GM23338 (cell line): Measurements from ENCODE around the gene ACSF3. TPM values are rescaled to one million over a fixed set of nuclear protein-coding genes. Genes with fewer than 3 reads are reported as not detected.

Experiments
- ATAC-seq: fragments of 200-7000 bp; cut with Tn5 transposase; 3 replicates; pipeline ENCODE4 v1.9.1; 2020
- DNase-seq: peaks from one replicate; pipeline ENCODE4 v3.0.0-alpha.2; 2015; ENCODE audit warnings: low spot score
- H2AFZ ChIP-seq: fragments of 200-600 bp; sonication (generic); 2 replicates; pipeline ENCODE4 v1.8.0; 2016; ENCODE audit warnings: antibody characterized with exemption, mild to moderate bottlenecking, moderate library complexity
- H3F3A ChIP-seq: fragments of 200-600 bp; sonication (generic); replicated peaks from 2 replicates; pipeline ENCODE4 v1.8.0; 2017; ENCODE audit warnings: antibody characterized with exemption, mixed run types, low read depth
- H3K27ac ChIP-seq: fragments of 200-600 bp; sonication (generic); 2 replicates; pipeline ENCODE4 v1.6.1; 2016; ENCODE audit warnings: low read depth
- H3K27me3 ChIP-seq: fragments of 200-600 bp; sonication (generic); 2 replicates; pipeline ENCODE4 v1.8.0; 2016; ENCODE audit warnings: mild to moderate bottlenecking, mixed run types, moderate library complexity; ENCODE audit not compliant: insufficient read depth
- H3K36me3 ChIP-seq: fragments of 200-600 bp; sonication (generic); 2 replicates; pipeline ENCODE4 v1.8.0; 2016; ENCODE audit warnings: mild to moderate bottlenecking; ENCODE audit not compliant: insufficient read depth
- H3K4me1 ChIP-seq: fragments of 200-600 bp; sonication (generic); 2 replicates; pipeline ENCODE4 v1.8.0; 2016; ENCODE audit warnings: mild to moderate bottlenecking, moderate library complexity; ENCODE audit not compliant: insufficient read depth
- H3K4me2 ChIP-seq: fragments of 200-600 bp; sonication (generic); 2 replicates; pipeline ENCODE4 v1.7.1; 2017; ENCODE audit warnings: mixed run types
- H3K4me3 ChIP-seq: fragments of 200-600 bp; sonication (generic); 2 replicates; pipeline ENCODE4 v1.6.1; 2016; ENCODE audit warnings: mixed run types
- H3K79me2 ChIP-seq: fragments of 200-600 bp; sonication (generic); replicated peaks from 2 replicates; pipeline ENCODE4 v1.8.0; 2017; ENCODE audit warnings: mild to moderate bottlenecking; ENCODE audit not compliant: insufficient read depth
- H3K9me2 ChIP-seq: fragments of 200-600 bp; sonication (generic); 2 replicates; pipeline ENCODE4 v1.8.0; 2017; ENCODE audit not compliant: insufficient read depth
- H4K20me1 ChIP-seq: fragments of 200-600 bp; sonication (generic); replicated peaks from 2 replicates; pipeline ENCODE4 v1.8.0; 2017; ENCODE audit warnings: mild to moderate bottlenecking; ENCODE audit not compliant: insufficient read depth
- H3K27ac Mint-ChIP-seq: 2 replicates; pipeline ENCODE4 v1.8.0; 2020; ENCODE audit warnings: inconsistent platforms, mild to moderate bottlenecking, moderate library complexity, mixed read lengths
- H3K27me3 Mint-ChIP-seq: 3 replicates; pipeline ENCODE4 v1.8.0; 2022; ENCODE audit warnings: low read depth, mild to moderate bottlenecking, moderate library complexity, mixed read lengths, inconsistent platforms; ENCODE audit not compliant: insufficient read depth, poor library complexity
- H3K36me3 Mint-ChIP-seq: 3 replicates; pipeline ENCODE4 v1.8.0; 2021; ENCODE audit warnings: low read depth, mild to moderate bottlenecking, inconsistent platforms, moderate library complexity, mixed read lengths
- H3K4me1 Mint-ChIP-seq: 3 replicates; pipeline ENCODE4 v1.8.0; 2020; ENCODE audit warnings: mild to moderate bottlenecking, inconsistent platforms, mixed read lengths
- H3K4me3 Mint-ChIP-seq: 3 replicates; pipeline ENCODE4 v1.8.0; 2021; ENCODE audit warnings: moderate library complexity, mild to moderate bottlenecking, inconsistent platforms, mixed read lengths
- H3K9me3 Mint-ChIP-seq: 3 replicates; pipeline ENCODE4 v1.8.0; 2020; ENCODE audit warnings: moderate library complexity, mild to moderate bottlenecking, inconsistent platforms, mixed read lengths
- ETS1 ChIP-seq: IDR thresholded peaks from 2 replicates; pipeline ENCODE4 v1.6.1; 2016; ENCODE audit warnings: antibody characterized with exemption
- JUNB ChIP-seq: IDR thresholded peaks from one replicate; pipeline ENCODE4 v1.6.1; 2016; ENCODE audit warnings: antibody characterized with exemption; ENCODE audit not compliant: unreplicated experiment
- NANOG ChIP-seq: IDR thresholded peaks from 2 replicates; pipeline ENCODE4 v1.6.1; 2016; ENCODE audit warnings: antibody characterized with exemption, borderline replicate concordance
- POLR2AphosphoS5 ChIP-seq: IDR thresholded peaks from 2 replicates; pipeline ENCODE4 v1.6.1; 2016; ENCODE audit warnings: antibody characterized with exemption, low read depth
- REST ChIP-seq: IDR thresholded peaks from one replicate; pipeline ENCODE4 v1.6.1; 2018; ENCODE audit warnings: antibody characterized with exemption; ENCODE audit not compliant: unreplicated experiment
- STAT1 ChIP-seq: IDR thresholded peaks from one replicate; pipeline ENCODE4 v1.6.1; 2016; ENCODE audit warnings: antibody characterized with exemption; ENCODE audit not compliant: unreplicated experiment
- ZNF114 ChIP-seq: fragments of 250-450 bp; sonication (Bioruptor Pico); IDR thresholded peaks from 2 replicates; pipeline ENCODE4 v1.5.0; 2020; ENCODE audit warnings: mild to moderate bottlenecking, moderate library complexity
- ZNF462 ChIP-seq: fragments of 250-450 bp; sonication (Bioruptor Pico); IDR thresholded peaks from 2 replicates; pipeline ENCODE4 v1.5.0; 2020; ENCODE audit warnings: mild to moderate bottlenecking, moderate library complexity
- polyA plus RNA-seq: library from polyadenylated mRNA; unstranded; fragments of >200 nt; fragmentation: Nextera tagmentation; extraction: Ambion mirVana; gene quantifications from 2 replicates; pipeline ENCODE4 v1.2.1, GENCODE V29; 2016
- total RNA-seq: library from RNA; depleted of rRNA; stranded (reverse); fragments of >200 nt; shearing (Covaris generic); gene quantifications from 2 replicates; pipeline ENCODE4 v1.2.3, GENCODE V29; 2014

The ACSF3 gene
- total and polyA plus RNA-seq, 2 experiments from 2014 or later = 12.8 to 23.1 TPM

DNA sequence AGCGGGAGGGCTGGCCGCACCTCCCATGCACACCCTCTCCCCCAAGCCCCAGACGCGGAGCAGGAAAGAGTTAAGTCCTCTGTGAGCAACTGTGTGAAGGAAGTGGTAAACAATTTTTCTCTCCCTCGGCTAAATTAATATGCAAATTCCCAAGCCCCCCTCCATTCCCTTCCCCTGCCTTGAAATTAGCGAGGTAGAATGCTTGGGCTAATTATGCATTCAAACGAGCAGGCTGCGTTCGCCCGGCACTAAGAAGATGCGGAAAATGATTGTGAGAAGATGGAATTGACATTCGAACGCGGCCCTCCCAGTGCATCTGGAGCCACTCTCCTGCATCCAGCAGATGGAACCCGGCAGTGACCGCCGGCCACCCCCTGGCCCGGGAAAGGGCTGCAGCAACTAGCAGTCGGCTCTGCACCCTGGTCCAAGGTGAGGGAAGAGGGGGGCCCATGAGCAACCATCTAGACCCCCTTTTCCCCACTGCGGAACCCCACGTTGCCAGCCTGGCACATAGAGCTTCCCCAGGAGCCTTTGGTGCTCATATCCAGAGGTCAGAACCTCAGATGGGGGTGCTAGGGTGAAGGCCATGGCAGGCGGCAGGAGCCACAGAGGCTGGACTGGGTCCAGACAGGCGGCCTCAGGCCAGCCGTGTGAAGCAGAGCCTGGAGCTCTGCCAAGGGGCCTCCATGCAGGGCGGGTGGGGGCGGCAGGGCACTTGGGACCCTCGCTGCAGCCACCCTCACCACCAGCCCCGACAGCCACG is 49.1 kb upstream of the ACSF3 start:
- H3F3A ChIP-seq = no peaks in the 10 kb centered on the region
- no peak overlapping the region for H3K27ac ChIP-seq
- H3K4me1 ChIP-seq = 0 out of 2 replicates have a peak, but pooled peaks cover 5% of the 10 kb centered on the region
- no peak overlapping the region for H2AFZ ChIP-seq
- no peaks in the 10 kb centered on the region for H4K20me1 ChIP-seq
- Mint-ChIP-seq H3K27ac (no peak overlapping the region), H3K36me3 (no peaks in the 10 kb centered on the region), H3K4me3 (no peak overlapping the region), H3K9me3 (peaks cover 3% of the 10 kb centered on the region; the same call in 1 of the 3 replicates), H3K27me3 (peaks cover 2% of the 10 kb centered on the region), H3K4me1 (peaks cover 5% of the 10 kb centered on the region; the same call in 2 of the 3 replicates)
- no peak for TF ChIP-seq STAT1
- TF ChIP-seq NANOG = no peak
- no peak for TF ChIP-seq JUNB
- no peak for TF ChIP-seq POLR2AphosphoS5
- no peak for TF ChIP-seq ETS1
- no peak for TF ChIP-seq ZNF462
- no peak for TF ChIP-seq ZNF114 (CRISPR knock-in tag)
- TF ChIP-seq REST = no peak
- no peaks in the 10 kb centered on the region for H3K9me2 ChIP-seq
- no peaks in the 10 kb centered on the region for H3K36me3 ChIP-seq
- H3K4me3 ChIP-seq = no peak overlapping the region
- H3K79me2 ChIP-seq = no peaks in the 10 kb centered on the region
- H3K27me3 ChIP-seq = no peaks in the 10 kb centered on the region
- no peak for ATAC-seq
- no peak overlapping the region for H3K4me2 ChIP-seq
- DNase-seq = no peak
